ENCODE results near the gene GULP1. TPM values are rescaled to one million over a fixed set of nuclear protein-coding genes. Genes with fewer than 3 reads are reported as not detected.
"Not testable (repeated sequence)": the region's sequence is repeated elsewhere in the genome, so short reads cannot be mapped to it uniquely, and the experiment has no call there.

GULP1 gene
- total RNA-seq, 1 donor from 2014 or later: not detected

GRCh38 chr2:188466078-188466477 lies 174.4 kb downstream of the GULP1 start:
- DNase-seq (ENCODE audit: low spot score); H3K9me3 Mint-ChIP-seq; intact Hi-C loops (cut with micrococcal nuclease); H3K4me3 Mint-ChIP-seq (ENCODE audit: low read depth); H3K36me3 Mint-ChIP-seq (ENCODE audit: low read depth); H3K27ac Mint-ChIP-seq; H3K27me3 Mint-ChIP-seq (ENCODE audit: low read depth); H3K4me1 Mint-ChIP-seq (ENCODE audit: low read depth): not testable (repeated sequence)

- intact Hi-C loops (cut with micrococcal nuclease): no loop called here
- Mint-ChIP-seq H3K4me1 (ENCODE audit: low read depth) (no peaks in the 10 kb centered on the region), H3K27me3 (ENCODE audit: low read depth) (no peaks in the 10 kb centered on the region), H3K9me3 (no peaks in the 10 kb centered on the region), H3K36me3 (ENCODE audit: low read depth) (no peaks in the 10 kb centered on the region), H3K4me3 (ENCODE audit: low read depth) (no peak overlapping the region), H3K27ac (no peak overlapping the region)
- DNase-seq (ENCODE audit: low spot score): no peak
These were observed 175.1 kb downstream of the GULP1 start for GRCh38 chr2:188466761-188467160.

DNA sequence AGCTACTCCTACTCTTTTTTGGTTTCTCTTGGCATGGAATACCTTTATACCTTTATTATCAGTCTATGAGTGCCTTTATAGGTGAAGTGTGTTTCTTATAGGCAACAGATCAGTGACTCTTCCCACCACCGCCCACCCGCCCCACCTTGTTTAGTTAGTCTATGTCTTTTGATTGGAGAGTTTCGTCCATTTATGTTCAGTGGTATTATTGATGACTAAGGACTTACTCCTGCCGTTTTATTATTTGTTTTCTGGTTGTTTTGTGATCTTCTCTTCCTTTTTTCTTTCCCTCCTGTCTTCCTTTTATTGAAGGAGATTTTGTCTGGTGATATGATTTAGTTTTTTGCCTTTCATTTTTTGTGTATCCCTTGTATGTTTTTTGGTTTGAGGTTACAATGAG lies 179.5 kb downstream of the GULP1 start:
- intact Hi-C loops (cut with micrococcal nuclease): no loop called here
- Mint-ChIP-seq H3K4me1 (ENCODE audit: low read depth) (no peaks in the 10 kb centered on the region), H3K36me3 (ENCODE audit: low read depth) (no peaks in the 10 kb centered on the region), H3K27me3 (ENCODE audit: low read depth) (no peaks in the 10 kb centered on the region), H3K27ac (no peak overlapping the region), H3K4me3 (ENCODE audit: low read depth) (no peak overlapping the region), H3K9me3 (no peaks in the 10 kb centered on the region)
- no peak for DNase-seq (ENCODE audit: low spot score)

GRCh38 chr2:188473306-188473705 lies 181.6 kb downstream of the GULP1 start:
- intact Hi-C loops (cut with micrococcal nuclease): no loop called here
- no peak overlapping the region for H3K4me3 Mint-ChIP-seq (ENCODE audit: low read depth)

GRCh38 chr2:188474316-188474715 lies 182.6 kb downstream of the GULP1 start:
- Mint-ChIP-seq H3K27ac (no peak overlapping the region), H3K4me1 (ENCODE audit: low read depth) (no peaks in the 10 kb centered on the region), H3K4me3 (ENCODE audit: low read depth) (no peak overlapping the region), H3K9me3 (no peaks in the 10 kb centered on the region), H3K27me3 (ENCODE audit: low read depth) (no peaks in the 10 kb centered on the region), H3K36me3 (ENCODE audit: low read depth) (no peaks in the 10 kb centered on the region)
- intact Hi-C loops (cut with micrococcal nuclease): no loop called here
- no peak for DNase-seq (ENCODE audit: low spot score)

More at GRCh38 chr2:188473306-188473705, 181.6 kb downstream of the GULP1 start:
- no peaks in the 10 kb centered on the region for H3K27me3 Mint-ChIP-seq (ENCODE audit: low read depth)
- no peaks in the 10 kb centered on the region for H3K9me3 Mint-ChIP-seq
- no peak overlapping the region for H3K27ac Mint-ChIP-seq
- no peak for DNase-seq (ENCODE audit: low spot score)
- H3K4me1 Mint-ChIP-seq (ENCODE audit: low read depth): no peaks in the 10 kb centered on the region
- H3K36me3 Mint-ChIP-seq (ENCODE audit: low read depth): no peaks in the 10 kb centered on the region

DNA sequence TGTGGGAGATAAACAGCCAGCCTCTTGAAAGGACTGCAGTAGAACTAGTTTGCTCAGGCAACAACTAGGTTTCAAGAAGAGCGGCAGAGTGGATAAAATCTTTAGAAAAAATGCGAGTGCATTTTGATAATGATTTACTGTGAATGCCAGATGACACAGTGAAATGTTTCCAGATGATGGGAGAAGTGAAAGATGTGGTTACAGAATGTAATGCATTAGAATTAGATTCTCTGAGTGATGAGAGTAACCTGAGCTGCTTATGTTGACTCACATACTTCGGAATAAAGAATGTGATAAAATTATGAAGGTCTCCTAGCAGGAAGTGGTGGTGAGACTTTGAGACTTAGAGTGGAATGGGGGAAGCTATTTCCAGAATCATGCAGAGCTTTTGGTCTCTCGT lies 184.3 kb downstream of the GULP1 start:
- intact Hi-C loops (cut with micrococcal nuclease): no loop called here
- Mint-ChIP-seq H3K9me3 (no peaks in the 10 kb centered on the region), H3K27me3 (ENCODE audit: low read depth) (no peaks in the 10 kb centered on the region), H3K27ac (no peak overlapping the region), H3K36me3 (ENCODE audit: low read depth) (no peaks in the 10 kb centered on the region), H3K4me3 (ENCODE audit: low read depth) (no peak overlapping the region), H3K4me1 (ENCODE audit: low read depth) (no peaks in the 10 kb centered on the region)
- no peak for DNase-seq (ENCODE audit: low spot score)

- H3K27ac Mint-ChIP-seq: no peak overlapping the region
- intact Hi-C loops (cut with micrococcal nuclease): no loop called here
- H3K4me1 Mint-ChIP-seq (ENCODE audit: low read depth): no peaks in the 10 kb centered on the region
These were observed 186.0 kb downstream of the GULP1 start for GRCh38 chr2:188477564-188478103.

GRCh38 chr2:188478724-188479123 lies 187.1 kb downstream of the GULP1 start:
- intact Hi-C loops (cut with micrococcal nuclease): no loop called here
- no peak overlapping the region for H3K27ac Mint-ChIP-seq
- H3K4me3 Mint-ChIP-seq (ENCODE audit: low read depth): no peak overlapping the region
- DNase-seq (ENCODE audit: low spot score): no peak
- H3K4me1 Mint-ChIP-seq (ENCODE audit: low read depth): no peaks in the 10 kb centered on the region
- H3K9me3 Mint-ChIP-seq: no peaks in the 10 kb centered on the region
- no peaks in the 10 kb centered on the region for H3K27me3 Mint-ChIP-seq (ENCODE audit: low read depth)
- H3K36me3 Mint-ChIP-seq (ENCODE audit: low read depth): no peaks in the 10 kb centered on the region

More at GRCh38 chr2:188477564-188478103, 186.0 kb downstream of the GULP1 start:
- Mint-ChIP-seq H3K9me3 (no peaks in the 10 kb centered on the region), H3K4me3 (ENCODE audit: low read depth) (no peak overlapping the region), H3K27me3 (ENCODE audit: low read depth) (no peaks in the 10 kb centered on the region), H3K36me3 (ENCODE audit: low read depth) (no peaks in the 10 kb centered on the region)
- DNase-seq (ENCODE audit: low spot score): no peak

DNA sequence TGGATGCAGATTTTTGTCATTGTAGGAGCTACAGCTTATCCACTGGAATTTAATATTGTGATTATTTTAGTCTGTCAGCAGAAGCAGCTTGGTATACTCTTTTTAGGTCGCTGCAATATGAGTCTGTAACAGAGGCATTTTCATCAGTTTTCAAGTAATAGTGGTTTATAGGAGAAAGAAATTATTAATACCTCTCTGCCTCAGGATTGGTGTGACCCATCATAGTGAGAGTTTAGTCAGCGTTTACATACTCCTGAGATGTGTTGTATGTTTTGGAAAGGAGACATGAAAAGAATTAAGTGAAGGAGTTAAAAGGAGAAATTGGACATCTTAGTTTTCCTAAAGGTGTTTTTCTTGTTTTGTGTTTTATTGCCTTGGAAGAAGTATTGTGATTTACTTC lies 189.8 kb downstream of the GULP1 start:
- H3K9me3 Mint-ChIP-seq: no peaks in the 10 kb centered on the region
- H3K4me3 Mint-ChIP-seq (ENCODE audit: low read depth): no peak overlapping the region
- no peaks in the 10 kb centered on the region for H3K36me3 Mint-ChIP-seq (ENCODE audit: low read depth)
- H3K27me3 Mint-ChIP-seq (ENCODE audit: low read depth): no peaks in the 10 kb centered on the region
- no peak for DNase-seq (ENCODE audit: low spot score)
- no peak overlapping the region for H3K27ac Mint-ChIP-seq
- no peaks in the 10 kb centered on the region for H3K4me1 Mint-ChIP-seq (ENCODE audit: low read depth)
- intact Hi-C loops (cut with micrococcal nuclease): no loop called here

DNA sequence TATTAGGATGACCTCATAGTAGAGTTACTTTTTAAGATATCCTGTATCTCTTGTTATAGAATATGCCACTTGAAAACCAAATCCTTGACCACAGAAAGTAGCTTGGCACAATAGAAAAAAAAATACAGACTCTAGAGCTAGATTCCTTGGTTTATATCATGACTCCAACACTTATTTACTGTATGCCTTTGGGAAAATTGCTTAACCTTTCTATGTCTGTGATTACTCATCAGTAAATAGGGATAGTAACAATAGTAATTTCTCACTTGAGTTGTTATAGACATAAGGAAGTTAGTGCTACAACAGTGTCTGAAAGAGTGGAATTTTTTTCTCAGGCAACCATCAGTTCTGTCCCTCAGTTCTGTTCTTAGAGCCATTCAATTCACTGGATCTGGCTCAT lies 193.8 kb downstream of the GULP1 start:
- DNase-seq (ENCODE audit: low spot score): no peak
- Mint-ChIP-seq H3K4me1 (ENCODE audit: low read depth) (no peaks in the 10 kb centered on the region), H3K9me3 (no peaks in the 10 kb centered on the region), H3K36me3 (ENCODE audit: low read depth) (no peaks in the 10 kb centered on the region), H3K4me3 (ENCODE audit: low read depth) (no peak overlapping the region), H3K27me3 (ENCODE audit: low read depth) (no peaks in the 10 kb centered on the region), H3K27ac (no peak overlapping the region)
- intact Hi-C loops (cut with micrococcal nuclease): no loop called here

DNA sequence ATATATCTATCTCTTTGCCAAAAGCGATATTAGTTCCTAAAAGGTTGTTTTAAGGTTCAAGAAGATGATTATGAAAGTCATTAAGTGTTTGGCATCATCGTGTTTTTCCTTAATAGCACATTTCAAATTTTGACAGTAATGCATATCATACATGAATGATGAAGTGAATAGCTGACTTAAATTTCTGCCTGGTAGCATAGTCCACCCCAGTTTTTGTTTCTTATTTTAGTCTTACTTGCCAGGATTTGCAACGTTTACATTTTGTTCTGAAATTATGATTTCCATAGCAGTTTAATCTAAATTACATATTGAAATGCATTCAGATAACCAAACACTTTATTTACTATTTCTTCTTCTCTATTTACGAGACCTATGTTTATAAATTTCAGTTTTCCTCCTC lies 201.1 kb downstream of the GULP1 start:
- Mint-ChIP-seq H3K27me3 (ENCODE audit: low read depth) (no peaks in the 10 kb centered on the region), H3K4me3 (ENCODE audit: low read depth) (no peak overlapping the region), H3K9me3 (no peaks in the 10 kb centered on the region), H3K4me1 (ENCODE audit: low read depth) (no peaks in the 10 kb centered on the region), H3K36me3 (ENCODE audit: low read depth) (no peaks in the 10 kb centered on the region), H3K27ac (no peak overlapping the region)
- no peak for DNase-seq (ENCODE audit: low spot score)
- intact Hi-C loops (cut with micrococcal nuclease): no loop called here

GRCh38 chr2:188494906-188495305 lies 203.2 kb downstream of the GULP1 start:
- H3K27ac Mint-ChIP-seq: no peak overlapping the region
- no peak for DNase-seq (ENCODE audit: low spot score)
- H3K4me3 Mint-ChIP-seq (ENCODE audit: low read depth): no peak overlapping the region
- intact Hi-C loops (cut with micrococcal nuclease): no loop called here
- H3K36me3 Mint-ChIP-seq (ENCODE audit: low read depth): no peaks in the 10 kb centered on the region
- no peaks in the 10 kb centered on the region for H3K4me1 Mint-ChIP-seq (ENCODE audit: low read depth)
- no peaks in the 10 kb centered on the region for H3K27me3 Mint-ChIP-seq (ENCODE audit: low read depth)
- H3K9me3 Mint-ChIP-seq: no peaks in the 10 kb centered on the region

- H3K4me3 Mint-ChIP-seq (ENCODE audit: low read depth): no peak overlapping the region
- no peaks in the 10 kb centered on the region for H3K36me3 Mint-ChIP-seq (ENCODE audit: low read depth)
- intact Hi-C loops (cut with micrococcal nuclease): no loop called here
- H3K4me1 Mint-ChIP-seq (ENCODE audit: low read depth): no peaks in the 10 kb centered on the region
- H3K27ac Mint-ChIP-seq: no peak overlapping the region
- no peaks in the 10 kb centered on the region for H3K27me3 Mint-ChIP-seq (ENCODE audit: low read depth)
- no peak for DNase-seq (ENCODE audit: low spot score)
- no peaks in the 10 kb centered on the region for H3K9me3 Mint-ChIP-seq
These were observed 204.3 kb downstream of the GULP1 start for GRCh38 chr2:188495969-188496431.

DNA sequence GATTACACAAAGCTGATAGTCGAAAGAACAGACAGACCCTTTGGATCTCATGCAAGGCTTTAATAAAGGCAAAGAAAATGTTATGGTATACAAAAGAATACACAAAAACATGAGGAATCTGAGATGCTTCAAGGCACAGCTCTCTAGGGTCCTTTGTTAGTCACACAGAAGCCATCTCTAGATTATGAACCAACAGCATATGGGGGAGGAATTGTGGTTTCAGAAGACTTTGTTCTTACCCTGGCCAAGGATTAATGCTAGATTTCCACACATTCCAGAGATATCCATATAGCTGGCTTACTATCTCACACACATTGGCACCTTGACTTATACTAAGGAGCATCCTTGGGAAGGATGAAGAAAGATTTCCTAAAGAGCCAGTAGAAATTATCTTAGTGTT lies 206.1 kb downstream of the GULP1 start:
- no peak for DNase-seq (ENCODE audit: low spot score)
- Mint-ChIP-seq H3K27me3 (ENCODE audit: low read depth) (no peaks in the 10 kb centered on the region), H3K4me1 (ENCODE audit: low read depth) (no peaks in the 10 kb centered on the region), H3K4me3 (ENCODE audit: low read depth) (no peak overlapping the region), H3K9me3 (no peaks in the 10 kb centered on the region), H3K27ac (no peak overlapping the region), H3K36me3 (ENCODE audit: low read depth) (no peaks in the 10 kb centered on the region)
- intact Hi-C loops (cut with micrococcal nuclease): no loop called here
